Cardiac ventricle fibroblast (primary cell): ENCODE measurements around the gene IST1. TPM values are rescaled to one million over a fixed set of nuclear protein-coding genes. Genes with fewer than 3 reads are reported as not detected.

ENCODE experiments used
- total RNA-seq: library from RNA; depleted of rRNA; stranded (reverse); fragments of >200 nt; gene quantifications from 2 replicates; pipeline ENCODE4 v1.2.3, GENCODE V29; 2015

IST1 gene
- 123 and 148 TPM in 2 replicates for total RNA-seq

DNA sequence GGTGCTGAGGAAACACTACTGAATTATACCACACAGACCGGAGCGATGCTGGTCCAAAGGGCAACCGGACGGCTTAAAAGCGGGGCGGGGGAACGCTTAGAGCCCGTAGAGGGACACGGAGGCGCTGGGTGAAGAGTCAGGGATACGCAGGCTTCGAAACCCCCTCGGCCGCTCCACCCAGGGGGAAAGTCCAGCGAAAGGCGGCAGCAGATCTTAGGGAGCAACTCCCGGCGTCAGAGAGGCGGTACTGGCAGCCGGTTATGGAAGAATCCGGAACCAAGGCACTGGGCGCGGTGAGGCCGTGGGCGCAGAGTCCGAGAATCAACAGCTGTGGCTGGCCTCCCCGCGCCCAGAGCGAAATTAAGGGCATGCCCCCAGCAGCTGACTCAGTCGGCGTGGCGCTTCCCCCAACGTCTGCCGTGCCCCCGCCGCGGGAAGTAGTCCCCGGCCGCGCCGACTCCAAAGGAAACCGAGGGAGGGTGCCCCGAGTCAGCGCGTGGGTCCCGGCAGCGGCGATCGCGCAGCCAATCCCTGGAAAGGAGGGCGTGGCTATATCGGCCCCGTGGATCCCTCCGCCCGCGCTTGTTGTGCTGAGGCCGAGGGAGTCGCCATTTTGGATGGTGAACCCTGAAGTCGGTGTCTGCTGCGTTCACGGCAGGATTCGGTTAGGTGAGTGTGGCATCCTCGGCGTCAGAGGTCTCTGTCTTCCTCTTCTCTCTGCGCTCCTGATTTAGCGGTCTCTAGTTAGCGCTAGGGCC lies at the start of gene IST1:
TSS of gene IST1 (plus strand) at position 611 of the 758 bp plus-strand sequence. CDS start 20,110 bp downstream, outside the sequence.

DNA sequence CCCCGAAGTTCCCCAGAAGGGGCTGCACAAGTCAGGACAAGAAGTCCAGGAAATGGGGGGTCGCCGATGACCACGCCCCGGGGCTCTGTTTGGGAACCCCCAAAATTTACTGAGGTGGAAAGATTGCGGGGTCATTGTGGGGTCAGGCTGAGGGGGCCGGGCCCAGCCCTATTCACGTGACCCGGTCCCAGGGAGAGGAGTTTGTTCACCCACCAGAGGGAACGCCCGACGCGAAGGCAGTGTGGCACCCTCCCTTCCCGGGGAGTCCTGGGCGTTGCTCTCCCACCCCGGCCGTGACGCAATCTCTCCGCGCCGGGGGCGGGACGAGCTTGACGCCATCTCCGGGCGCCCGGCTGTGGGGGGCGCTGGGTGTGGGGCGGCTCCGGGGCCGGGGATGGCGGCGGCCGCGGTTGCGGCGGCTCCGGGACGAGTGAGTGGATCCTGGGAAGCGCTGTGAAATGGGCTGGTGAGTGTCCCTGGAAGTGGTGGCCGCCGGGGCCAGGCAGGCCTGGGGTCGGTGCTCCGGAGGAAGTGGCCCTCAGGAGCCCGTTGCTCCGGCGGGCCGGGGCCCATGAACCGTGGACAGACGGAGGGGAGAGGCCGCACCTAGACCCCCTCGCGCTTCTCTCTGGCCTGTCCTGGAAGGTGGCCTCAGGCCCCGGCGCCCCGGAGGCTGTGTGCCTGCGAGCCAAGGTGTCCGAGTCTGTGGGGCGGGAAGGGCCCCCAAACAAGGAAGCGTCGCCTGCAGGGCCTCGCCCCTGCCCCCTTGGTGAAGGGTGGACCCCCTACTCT lies 49.5 kb upstream of the IST1 start, which contains the start of gene ATXN1L:
TSS of gene ATXN1L (plus strand) at position 338 of the 792 bp plus-strand sequence. CDS start 3,765 bp downstream, outside the sequence.

DNA sequence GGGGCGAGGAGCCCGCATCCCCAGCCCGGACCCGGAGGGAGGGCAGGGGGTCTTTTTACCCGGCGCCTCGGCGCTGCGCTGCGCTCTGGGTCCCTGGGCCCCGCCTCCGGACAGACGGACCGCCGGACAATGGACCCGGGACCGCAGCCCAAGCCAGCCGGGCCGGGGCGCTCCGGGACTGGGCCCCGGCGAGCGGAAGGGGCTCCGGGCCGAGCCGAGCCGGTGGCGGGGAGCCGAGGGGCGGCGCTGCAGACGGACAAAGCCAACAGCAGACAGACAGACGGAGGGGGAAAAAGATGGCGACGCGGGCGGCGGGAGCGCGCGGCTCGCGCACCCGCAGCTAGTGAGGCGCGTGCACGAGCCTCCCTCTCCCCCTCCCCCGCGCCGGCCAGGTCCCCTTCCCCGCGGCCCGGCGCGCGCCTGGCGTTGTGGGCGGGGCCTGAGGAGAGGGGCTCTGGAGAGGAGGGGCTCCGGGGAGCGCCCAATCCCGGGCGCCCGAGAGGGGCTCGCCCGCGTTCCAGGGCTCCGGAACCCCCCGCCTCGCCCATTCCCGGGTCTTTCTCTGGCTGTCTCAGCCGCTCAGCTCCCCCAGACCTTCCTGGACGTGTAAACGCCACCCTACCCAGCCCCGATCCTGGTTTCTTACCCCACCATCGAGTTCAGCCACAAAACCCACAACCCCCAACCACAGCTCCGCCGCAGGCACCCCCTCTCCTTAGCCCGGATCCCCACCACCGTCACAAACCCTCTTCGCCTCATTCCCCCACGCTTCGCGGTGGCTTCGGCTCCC lies 11.3 kb upstream of the IST1 start, which contains the start of gene ZNF821:
TSS of gene ZNF821 (minus strand) at position 334 of the 790 bp plus-strand sequence. CDS start 4,236 bp downstream, outside the sequence.

Other genes with a start within 250 kb of the IST1 start
- gene PHLPP2, start 170.8 kb upstream of the IST1 start, total RNA-seq, result 3.5 and 4.0 TPM in 2 replicates
- gene AP1G1, start 86.7 kb upstream of the IST1 start, total RNA-seq, result 31.8 and 48.2 TPM in 2 replicates
- gene ATXN1L, start 49.6 kb upstream of the IST1 start, total RNA-seq, result 12.2 TPM in 2 replicates
- 1.6 and 3.5 TPM in 2 replicates for gene ZNF821, start 11.3 kb upstream of the IST1 start, total RNA-seq
- not detected in 2 replicates for gene PKD1L3, start 104.9 kb downstream of the IST1 start, total RNA-seq
- 2.6 and 4.2 TPM in 2 replicates for gene DHODH, start 113.2 kb downstream of the IST1 start, total RNA-seq
- gene HP, start 159.0 kb downstream of the IST1 start, total RNA-seq, result 7.2 and 17.7 TPM in 2 replicates
- gene HPR, start 167.7 kb downstream of the IST1 start, total RNA-seq, result 0.56 and 0.98 TPM in 2 replicates
- 9.4 and 11.0 TPM in 2 replicates for gene TXNL4B, start 198.1 kb downstream of the IST1 start, total RNA-seq
- 23.1 and 41.4 TPM in 2 replicates for gene DHX38, start 198.3 kb downstream of the IST1 start, total RNA-seq